Smooth muscle cell (in vitro differentiated cells): ENCODE data around the gene SYMPK. TPM values are rescaled to one million over a fixed set of nuclear protein-coding genes. Genes with fewer than 3 reads are reported as not detected.

Experiments
- DNase-seq: peaks from one replicate; lab custom pipeline; 2025; ENCODE audit not compliant: unreplicated experiment; lab: John Stamatoyannopoulos, UW
- H2AFZ ChIP-seq: fragments of 200-600 bp; sonication (generic); 2 replicates; pipeline ENCODE4 v1.6.0; 2016; ENCODE audit warnings: antibody characterized with exemption, low read depth, mild to moderate bottlenecking
- H3F3A ChIP-seq: fragments of 200-600 bp; sonication (generic); 2 replicates; pipeline ENCODE4 v1.6.0; 2017; ENCODE audit warnings: antibody characterized with exemption, low read depth
- H3K27ac ChIP-seq: fragments of 200-600 bp; sonication (generic); 2 replicates; pipeline ENCODE4 v1.5.1; 2016; ENCODE audit warnings: low read depth, mild to moderate bottlenecking
- H3K27me3 ChIP-seq: fragments of 200-600 bp; sonication (generic); 2 replicates; pipeline ENCODE4 v1.6.1; 2016; ENCODE audit warnings: low read depth, mild to moderate bottlenecking
- H3K36me3 ChIP-seq: fragments of 200-600 bp; sonication (generic); 2 replicates; pipeline ENCODE4 v1.5.1; 2016; ENCODE audit warnings: low read depth
- H3K4me1 ChIP-seq: fragments of 200-600 bp; sonication (generic); 2 replicates; pipeline ENCODE4 v1.5.1; 2016; ENCODE audit warnings: low read depth
- H3K4me2 ChIP-seq: fragments of 200-600 bp; sonication (generic); 2 replicates; pipeline ENCODE4 v1.6.0; 2016; ENCODE audit warnings: mild to moderate bottlenecking
- H3K4me3 ChIP-seq: fragments of 200-600 bp; sonication (generic); 2 replicates; pipeline ENCODE4 v1.5.1; 2016; ENCODE audit warnings: mild to moderate bottlenecking
- H3K79me2 ChIP-seq: fragments of 200-600 bp; sonication (generic); 2 replicates; pipeline ENCODE4 v1.6.0; 2016; ENCODE audit warnings: low read depth, mild to moderate bottlenecking
- H3K9ac ChIP-seq: fragments of 200-600 bp; sonication (generic); 2 replicates; pipeline ENCODE4 v1.6.0; 2016; ENCODE audit warnings: low read depth
- H3K9me3 ChIP-seq: fragments of 200-600 bp; sonication (generic); replicated peaks from 2 replicates; pipeline ENCODE4 v1.5.1; 2016; ENCODE audit warnings: low read depth
- H4K20me1 ChIP-seq: fragments of 200-600 bp; sonication (generic); 2 replicates; pipeline ENCODE4 v1.6.0; 2016; ENCODE audit warnings: low read depth
- WGBS: methylation state at CpG from one replicate; pipeline ENCODE4 v1.1.7; 2016; ENCODE audit warnings: low lambda C conversion rate; 5-methylcytosine and 5-hydroxymethylcytosine counted together
- polyA plus RNA-seq: library from polyadenylated mRNA; unstranded; fragments of >200 nt; fragmentation: Nextera tagmentation; extraction: Ambion mirVana; gene quantifications from 2 replicates; pipeline ENCODE4 v1.2.1, GENCODE V29; 2016
- total RNA-seq: library from RNA; depleted of rRNA; stranded (reverse); fragments of >200 nt; gene quantifications from 2 replicates; pipeline ENCODE4 v1.2.3, GENCODE V29; 2014
- TF ChIP-seq, protein P1 (sequence below): fragments of 200-600 bp; sonication (generic); IDR thresholded peaks from 2 replicates; pipeline ENCODE4 v1.5.1; 2017; ENCODE audit warnings: borderline replicate concordance, mild to moderate bottlenecking, antibody characterized with exemption; ENCODE audit not compliant: insufficient read depth, poor library complexity, severe bottlenecking

SYMPK gene
- total and polyA plus RNA-seq, 2 experiments from 2014 or later: 28.6 to 30.9 TPM

DNA sequence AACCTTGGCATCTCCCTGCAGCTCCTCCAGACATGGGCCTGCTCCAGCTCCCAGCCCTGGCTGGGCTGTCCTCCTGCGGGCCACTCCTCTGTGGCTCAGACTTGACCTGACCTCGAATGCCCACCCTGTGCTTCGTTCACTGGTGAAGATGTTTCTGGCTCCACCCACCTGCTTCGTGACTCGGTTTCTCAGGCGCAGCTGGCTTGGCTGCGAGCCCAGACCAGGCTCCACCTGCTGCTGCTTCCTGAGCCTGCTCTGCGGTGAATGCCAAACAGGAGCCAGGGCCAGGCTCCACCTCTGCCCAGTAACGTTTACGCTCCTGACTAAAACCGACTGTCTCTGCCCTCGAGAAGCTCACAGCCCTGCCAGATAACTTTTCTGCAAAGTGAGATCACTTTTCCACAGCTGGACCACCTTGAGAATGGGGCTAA, 38.9 kb downstream of the SYMPK start:
- no peaks in the 10 kb centered on the region for H4K20me1 ChIP-seq
- no peaks in the 10 kb centered on the region for H3K36me3 ChIP-seq
- H3K27me3 ChIP-seq: no peaks in the 10 kb centered on the region
- H3F3A ChIP-seq: no peaks in the 10 kb centered on the region
- H3K4me3 ChIP-seq: no peak overlapping the region
- TF ChIP-seq, protein P1, sequence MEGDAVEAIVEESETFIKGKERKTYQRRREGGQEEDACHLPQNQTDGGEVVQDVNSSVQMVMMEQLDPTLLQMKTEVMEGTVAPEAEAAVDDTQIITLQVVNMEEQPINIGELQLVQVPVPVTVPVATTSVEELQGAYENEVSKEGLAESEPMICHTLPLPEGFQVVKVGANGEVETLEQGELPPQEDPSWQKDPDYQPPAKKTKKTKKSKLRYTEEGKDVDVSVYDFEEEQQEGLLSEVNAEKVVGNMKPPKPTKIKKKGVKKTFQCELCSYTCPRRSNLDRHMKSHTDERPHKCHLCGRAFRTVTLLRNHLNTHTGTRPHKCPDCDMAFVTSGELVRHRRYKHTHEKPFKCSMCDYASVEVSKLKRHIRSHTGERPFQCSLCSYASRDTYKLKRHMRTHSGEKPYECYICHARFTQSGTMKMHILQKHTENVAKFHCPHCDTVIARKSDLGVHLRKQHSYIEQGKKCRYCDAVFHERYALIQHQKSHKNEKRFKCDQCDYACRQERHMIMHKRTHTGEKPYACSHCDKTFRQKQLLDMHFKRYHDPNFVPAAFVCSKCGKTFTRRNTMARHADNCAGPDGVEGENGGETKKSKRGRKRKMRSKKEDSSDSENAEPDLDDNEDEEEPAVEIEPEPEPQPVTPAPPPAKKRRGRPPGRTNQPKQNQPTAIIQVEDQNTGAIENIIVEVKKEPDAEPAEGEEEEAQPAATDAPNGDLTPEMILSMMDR: no peak
- no peak for DNase-seq
- no peaks in the 10 kb centered on the region for H3K4me1 ChIP-seq
- H2AFZ ChIP-seq: no peak overlapping the region
- WGBS: 97% methylated on average over 12 of the region's 12 CpGs
- H3K9ac ChIP-seq: no peak overlapping the region
- no peak overlapping the region for H3K4me2 ChIP-seq
- no peak overlapping the region for H3K27ac ChIP-seq
- no peaks in the 10 kb centered on the region for H3K9me3 ChIP-seq
- H3K79me2 ChIP-seq: no peaks in the 10 kb centered on the region

DNA sequence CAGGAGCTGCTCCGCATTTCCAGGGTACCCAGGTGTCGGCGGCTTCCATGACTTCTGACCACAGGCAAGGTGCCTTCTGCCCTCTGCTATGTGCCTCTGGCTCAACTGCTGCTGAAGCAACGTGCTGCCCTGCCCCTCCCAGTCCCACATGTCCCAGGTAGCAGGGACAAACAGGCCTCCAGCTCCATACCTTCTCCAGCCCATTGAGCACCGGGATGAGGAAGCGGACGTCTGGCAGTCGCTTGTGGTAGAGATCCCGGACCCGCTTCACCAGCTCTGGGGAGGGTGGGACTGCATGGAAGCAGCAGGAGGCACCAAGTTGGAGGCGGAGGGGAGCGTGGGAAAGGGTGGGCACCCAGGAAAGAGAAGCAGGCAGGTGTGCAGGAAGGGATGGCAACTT, 39.8 kb downstream of the SYMPK start:
- Histone ChIP-seq H3K4me1 (no peaks in the 10 kb centered on the region), H3K9ac (no peak overlapping the region), H2AFZ (no peak overlapping the region), H3K27ac (no peak overlapping the region), H3F3A (no peaks in the 10 kb centered on the region), H3K36me3 (no peaks in the 10 kb centered on the region), H3K4me3 (no peak overlapping the region), H3K27me3 (no peaks in the 10 kb centered on the region), H3K79me2 (no peaks in the 10 kb centered on the region), H3K4me2 (no peak overlapping the region), H4K20me1 (no peaks in the 10 kb centered on the region), H3K9me3 (no peaks in the 10 kb centered on the region)
- DNase-seq: no peak
- 98% methylated on average over 12 of the region's 12 CpGs for WGBS
- TF ChIP-seq, protein P1: no peak

DNA sequence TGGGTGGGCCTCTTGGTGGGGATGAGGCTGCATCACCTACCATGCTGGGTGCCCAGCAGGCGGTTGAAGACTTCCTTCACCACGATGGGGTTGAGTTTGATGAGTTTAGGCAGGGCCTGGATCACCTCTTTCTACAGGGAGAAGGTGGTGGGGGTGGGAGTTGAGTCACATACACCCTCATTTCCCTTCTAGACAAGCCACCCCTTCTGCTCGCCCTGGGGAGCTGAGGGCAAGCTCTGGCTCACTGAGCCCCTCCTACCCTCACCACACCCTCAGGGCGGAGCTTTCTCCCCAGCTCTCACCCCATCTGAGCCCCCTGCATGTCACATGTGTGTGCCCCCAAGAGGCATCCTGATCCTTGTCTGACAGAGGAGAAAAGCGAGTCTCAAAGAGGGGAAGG, 40.2 kb downstream of the SYMPK start:
- Histone ChIP-seq H3K79me2 (no peaks in the 10 kb centered on the region), H4K20me1 (no peaks in the 10 kb centered on the region), H3K9ac (no peak overlapping the region), H3K27ac (no peak overlapping the region), H3F3A (no peaks in the 10 kb centered on the region), H2AFZ (no peak overlapping the region), H3K4me2 (no peak overlapping the region), H3K4me1 (no peaks in the 10 kb centered on the region), H3K36me3 (no peaks in the 10 kb centered on the region), H3K9me3 (no peaks in the 10 kb centered on the region), H3K27me3 (no peaks in the 10 kb centered on the region), H3K4me3 (no peak overlapping the region)
- WGBS: 93% methylated on average over 5 of the region's 5 CpGs
- TF ChIP-seq, protein P1: no peak
- DNase-seq: no peak

DNA sequence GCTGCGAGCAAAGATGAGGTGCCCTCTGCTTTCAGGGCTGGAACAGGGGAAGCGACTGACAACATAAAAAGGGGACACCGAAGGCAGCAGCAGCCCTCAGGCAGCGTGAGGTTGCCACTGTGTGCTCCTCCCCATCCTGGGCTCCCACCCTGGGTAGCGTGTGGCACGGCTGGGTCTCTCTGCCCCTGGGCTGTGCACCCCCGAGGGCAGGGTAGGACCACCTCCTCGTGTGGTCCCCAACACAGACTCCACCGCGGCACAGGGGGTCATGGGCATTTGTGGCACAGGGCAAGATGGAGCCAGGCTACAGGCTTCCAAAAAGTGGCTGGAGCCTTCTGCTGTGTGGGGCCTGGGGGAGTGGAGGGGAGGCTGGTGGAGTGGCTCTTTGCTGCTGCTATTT, 41.4 kb downstream of the SYMPK start:
- no peaks in the 10 kb centered on the region for H3K27me3 ChIP-seq
- no peak overlapping the region for H3K4me2 ChIP-seq
- no peak overlapping the region for H3K9ac ChIP-seq
- H2AFZ ChIP-seq: no peak overlapping the region
- H3K4me1 ChIP-seq: no peaks in the 10 kb centered on the region
- WGBS: 97% methylated on average over 10 of the region's 10 CpGs
- DNase-seq: no peak
- H4K20me1 ChIP-seq: no peaks in the 10 kb centered on the region
- H3F3A ChIP-seq: no peaks in the 10 kb centered on the region
- TF ChIP-seq, protein P1: no peak
- no peaks in the 10 kb centered on the region for H3K36me3 ChIP-seq
- H3K9me3 ChIP-seq: no peaks in the 10 kb centered on the region
- no peak overlapping the region for H3K4me3 ChIP-seq
- H3K79me2 ChIP-seq: no peaks in the 10 kb centered on the region
- no peak overlapping the region for H3K27ac ChIP-seq
